OCI-LY3 (cell line): Measurements from ENCODE around the gene CCNF.

Experiments used
- H2AFZ ChIP-seq: fragments of 200-600, 300-600 bp; shearing (Covaris generic); 2 replicates; pipeline ENCODE4 v1.6.0; 2014; ENCODE audit warnings: antibody characterized with exemption, low read depth, low read length
- H3K27ac ChIP-seq: fragments of 200-600, 300-600 bp; sonication (generic); 2 replicates; pipeline ENCODE4 v1.5.1; 2014; ENCODE audit warnings: mild to moderate bottlenecking, low read length, moderate library complexity, mixed read lengths
- H3K27me3 ChIP-seq: fragments of 200-600, 300-600 bp; sonication (generic); 2 replicates; pipeline ENCODE4 v1.6.1; 2014; ENCODE audit warnings: low read depth, low read length, mixed read lengths
- H3K36me3 ChIP-seq: fragments of 200-600, 300-600 bp; sonication (generic); replicated peaks from 2 replicates; pipeline ENCODE3; 2014; ENCODE audit warnings: low read depth, low read length, mixed read lengths
- H3K4me1 ChIP-seq: fragments of 300-600, 200-600 bp; sonication (generic); 2 replicates; pipeline ENCODE4 v1.6.1; 2014; ENCODE audit warnings: low read length, mixed read lengths
- H3K4me2 ChIP-seq: fragments of 200-600, 300-600 bp; sonication (generic); 2 replicates; pipeline ENCODE4 v1.6.1; 2014; ENCODE audit warnings: low read length, mixed read lengths
- H3K4me3 ChIP-seq: fragments of 300-600, 200-600 bp; sonication (generic); 2 replicates; pipeline ENCODE4 v1.5.1; 2014; ENCODE audit warnings: antibody characterized with exemption, mild to moderate bottlenecking, low read length, moderate library complexity
- H3K79me2 ChIP-seq: fragments of 300-600, 200-600 bp; shearing (Covaris generic); 2 replicates; pipeline ENCODE4 v1.6.1; 2014; ENCODE audit warnings: mild to moderate bottlenecking, low read length, mixed read lengths
- H3K9ac ChIP-seq: fragments of 300-600, 200-600 bp; shearing (Covaris generic); 2 replicates; pipeline ENCODE4 v1.6.0; 2014; ENCODE audit warnings: mild to moderate bottlenecking, low read length, moderate library complexity
- H3K9me3 ChIP-seq: fragments of 200-600, 300-600 bp; shearing (Covaris generic); 2 replicates; pipeline ENCODE4 v1.6.1; 2014; ENCODE audit warnings: low read length, mixed read lengths; ENCODE audit not compliant: insufficient read depth
- H4K20me1 ChIP-seq: fragments of 200-600, 300-600 bp; sonication (generic); 2 replicates; pipeline ENCODE4 v1.6.1; 2016; ENCODE audit warnings: low read length, mixed read lengths; ENCODE audit not compliant: insufficient read depth
- CTCF ChIP-seq: fragments of 200-600, 300-600 bp; sonication (generic); IDR thresholded peaks from 2 replicates; pipeline ENCODE4 v1.5.1; 2014; ENCODE audit warnings: antibody characterized with exemption, low read length, low read depth
- EZH2phosphoT487 ChIP-seq: fragments of 200-600 bp; shearing (Covaris generic); IDR thresholded peaks from 2 replicates; pipeline ENCODE4 v1.6.1; 2018; ENCODE audit warnings: antibody characterized with exemption, mixed run types, low read depth

Gene CCNF

DNA sequence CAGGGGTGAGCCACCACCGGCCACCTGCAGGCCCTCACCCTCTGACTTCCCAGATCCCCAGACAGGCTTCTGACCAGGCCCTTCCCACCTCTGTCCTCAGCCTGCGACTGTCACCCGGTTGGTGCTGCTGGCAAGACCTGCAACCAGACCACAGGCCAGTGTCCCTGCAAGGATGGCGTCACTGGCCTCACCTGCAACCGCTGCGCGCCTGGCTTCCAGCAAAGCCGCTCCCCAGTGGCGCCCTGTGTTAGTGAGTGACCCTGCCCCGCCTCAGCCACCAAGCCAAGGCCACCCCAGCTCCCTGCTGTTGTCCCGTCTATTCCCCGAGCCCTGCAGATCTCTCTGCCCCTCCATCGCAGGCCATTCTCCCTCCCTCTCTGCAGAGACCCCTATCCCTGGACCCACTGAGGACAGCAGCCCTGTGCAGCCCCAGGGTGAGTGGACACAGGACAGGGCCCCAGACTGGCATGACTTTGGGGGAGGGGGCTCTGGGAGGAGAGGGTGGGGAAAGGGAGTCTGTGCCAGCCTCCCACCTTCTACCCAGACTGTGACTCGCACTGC lies 43.7 kb downstream of the CCNF start:
- Histone ChIP-seq H3K27me3 (peaks cover 25% of the 10 kb centered on the region), H3K4me3 (peak overlapping the region; percentile 98), H3K9ac (no peak overlapping the region)

GRCh38 chr16:2473446-2473926 lies 44.2 kb downstream of the CCNF start:
- peaks cover 21% of the 10 kb centered on the region for H3K27me3 ChIP-seq
- H3K4me1 ChIP-seq: peaks cover 31% of the 10 kb centered on the region

More for the DNA sequence above, 43.7 kb downstream of the CCNF start:
- H4K20me1 ChIP-seq: peaks cover 7% of the 10 kb centered on the region; the same call in 1 of the 2 replicates
- H3K4me1 ChIP-seq: peaks cover 36% of the 10 kb centered on the region
- H2AFZ ChIP-seq: no peak overlapping the region
- TF ChIP-seq CTCF: no peak
- no peak for TF ChIP-seq EZH2phosphoT487
- H3K9me3 ChIP-seq: no peaks in the 10 kb centered on the region
- no peaks in the 10 kb centered on the region for H3K36me3 ChIP-seq
- no peak overlapping the region for H3K27ac ChIP-seq
- peaks cover 11% of the 10 kb centered on the region; the same call in 1 of the 2 replicates for H3K79me2 ChIP-seq
- H3K4me2 ChIP-seq: peak overlapping the region; percentile 89

GRCh38 chr16:2473999-2474876 lies 45.0 kb downstream of the CCNF start:
- peak overlapping the region; percentile 58 for H2AFZ ChIP-seq
- H3K36me3 ChIP-seq: no peaks in the 10 kb centered on the region
- peak overlapping the region; percentile 98 for H3K4me3 ChIP-seq
- peaks cover 18% of the 10 kb centered on the region for H3K27me3 ChIP-seq
- peak overlapping the region; percentile 89 for H3K4me2 ChIP-seq
- H3K9me3 ChIP-seq: no peaks in the 10 kb centered on the region
- TF ChIP-seq EZH2phosphoT487 (no peak), CTCF (no peak)
- H3K27ac ChIP-seq: peak overlapping the region; percentile 63
- H3K4me1 ChIP-seq: peaks cover 23% of the 10 kb centered on the region
- peak overlapping the region; percentile 98 for H3K9ac ChIP-seq
- peaks cover 11% of the 10 kb centered on the region; the same call in 1 of the 2 replicates for H3K79me2 ChIP-seq
- H4K20me1 ChIP-seq: peaks cover 7% of the 10 kb centered on the region; the same call in 1 of the 2 replicates

More at GRCh38 chr16:2473446-2473926, 44.2 kb downstream of the CCNF start:
- H3K9ac ChIP-seq: 0 out of 2 replicates have a peak overlapping the region, but pooled peaks have one; percentile 6
- H3K27ac ChIP-seq: no peak overlapping the region
- peak overlapping the region; percentile 89 for H3K4me2 ChIP-seq
- no peaks in the 10 kb centered on the region for H3K9me3 ChIP-seq
- H4K20me1 ChIP-seq: peaks cover 7% of the 10 kb centered on the region; the same call in 1 of the 2 replicates
- H3K4me3 ChIP-seq: peak overlapping the region; percentile 98
- H3K36me3 ChIP-seq: no peaks in the 10 kb centered on the region
- peaks cover 11% of the 10 kb centered on the region; the same call in 1 of the 2 replicates for H3K79me2 ChIP-seq
- H2AFZ ChIP-seq: no peak overlapping the region
- TF ChIP-seq CTCF (no peak), EZH2phosphoT487 (no peak)
